Esophagus squamous epithelium (tissue), 5 donors: ENCODE data around the gene UBE2O. TPM values are rescaled to one million over a fixed set of nuclear protein-coding genes. Genes with fewer than 3 reads are reported as not detected.

ENCODE experiments used
- DNase-seq: peaks from one replicate; lab custom pipeline; 2025; lab: John Stamatoyannopoulos, UW
- H3K27ac ChIP-seq, 4 donors: fragments of 200-600 bp; sonication (generic); one replicate each; pipeline ENCODE4 v1.5.1; 2016 to 2019; ENCODE audit warnings: mild to moderate bottlenecking in 1 of 4
- H3K27me3 ChIP-seq, 4 donors: fragments of 200-600 bp; sonication (generic); 1 replicate in 3 of 4; 2 replicates in 1 of 4; pipeline versions ENCODE4 v1.5.1 to v1.6.0; 2017 to 2021; ENCODE audit warnings: antibody characterized with exemption in 1 of 4
- H3K36me3 ChIP-seq, 3 donors: fragments of 200-600 bp; sonication (generic); one replicate each; pipeline ENCODE4 v1.5.1; 2016 to 2019
- H3K4me1 ChIP-seq, 3 donors: fragments of 200-600 bp; sonication (generic); one replicate each; pipeline ENCODE4 v1.5.1; 2017 to 2019
- H3K4me3 ChIP-seq, 4 donors: fragments of 200-600 bp; sonication (generic); 1 replicate in 3 of 4; 2 replicates in 1 of 4; pipeline ENCODE4 v1.5.1; 2016 to 2019; ENCODE audit warnings: mild to moderate bottlenecking in 2 of 4, moderate library complexity in 1 of 4
- H3K9me3 ChIP-seq, 3 donors: fragments of 200-600 bp; sonication (generic); one replicate each; pipeline ENCODE4 v1.5.1; 2016 to 2019
- CTCF ChIP-seq, 6 experiments: fragments of 450-650 bp in 4 of 6; fragments of 200-600 bp in 2 of 6; sonication (generic) in 2 of 6; IDR thresholded peaks; one replicate each; pipeline ENCODE4 v1.5.1; 2016 to 2019; ENCODE audit warnings: antibody characterized with exemption in 6 of 6, mild to moderate bottlenecking in 4 of 6, moderate library complexity in 4 of 6
- POLR2A ChIP-seq, 4 donors: fragments of 450-650 bp; IDR thresholded peaks; one replicate each; pipeline ENCODE4 v1.6.1; 2017; ENCODE audit warnings: antibody characterized with exemption in 4 of 4, mild to moderate bottlenecking in 4 of 4, moderate library complexity in 3 of 4
- WGBS, 2 donors: methylation state at CpG; one replicate each; pipeline ENCODE4 v1.1.5; 2018; 5-methylcytosine and 5-hydroxymethylcytosine counted together
- intact Hi-C: fragments of 100-400 bp; cut with DNase I; formaldehyde crosslinking; loops from one replicate; pipeline ENCODE4 v1.15.0; 2022
- total RNA-seq, 4 donors: library from RNA; depleted of rRNA; stranded (reverse); fragments of >200 nt; gene quantifications; one replicate each; pipeline ENCODE4 v1.1.0, GENCODE V29; 2016
- donor health status: DM: yes; HTN: yes; CAD: no.

The UBE2O gene
- total RNA-seq, 4 donors from 2014 or later, result 11.9 to 19.8 (median 16.3) TPM

- intact Hi-C loops, result no loop called here
- 1% methylated on average over 28 of the region's 118 CpGs; no CpG with 5 or more reads in 1 of the 2 donors for WGBS, 2 donors
- peaks cover 0 to 19% (median 0%) of the 10 kb centered on the region in 4 donors for H3K27me3 ChIP-seq
- TF ChIP-seq CTCF (IDR thresholded peaks at IDR 0.05), result no peak
- peak in 2 of 4 donors; percentile 44 to 63 for TF ChIP-seq POLR2A (IDR thresholded peaks at IDR 0.05)
- peaks cover 23 to 58% (median 28%) of the 10 kb centered on the region in 3 donors for H3K4me1 ChIP-seq
- H3K27ac ChIP-seq, result peak within 1 kb of the TSS; percentile 84 to 92 (median 88)
- H3K9me3 ChIP-seq, result no peaks in the 10 kb centered on the region
- peak within 1 kb of the TSS; percentile 60 to 87 (median 66) for H3K4me3 ChIP-seq
- H3K36me3 ChIP-seq, result peaks cover 0 to 22% (median 0%) of the 10 kb centered on the region in 3 donors
- no peak for DNase-seq
Measured at GRCh38 chr17:76384222-76384986, 68.5 kb downstream of the UBE2O start, which contains the start of gene SPHK1. SPHK1 (plus strand) TSS chr17:76384609; CDS start chr17:76385645, 1,036 bp downstream.

- peak overlapping the region; percentile 84 to 92 (median 88) for H3K27ac ChIP-seq
- intact Hi-C loops, result no loop called here
- 0% methylated on average over 23 to 27 of the region's 65 CpGs for WGBS, 2 donors
- no peaks in the 10 kb centered on the region for H3K9me3 ChIP-seq
- TF ChIP-seq POLR2A (IDR thresholded peaks at IDR 0.05) (no peak), CTCF (IDR thresholded peaks at IDR 0.05) (peak in 3 of 6 experiments; percentile 19 to 32 (median 28))
- no peak for DNase-seq
- H3K36me3 ChIP-seq, result peaks cover 0 to 17% (median 0%) of the 10 kb centered on the region in 3 donors
- peaks cover 0 to 19% (median 0%) of the 10 kb centered on the region in 4 donors for H3K27me3 ChIP-seq
- peak overlapping the region; percentile 60 to 87 (median 66) for H3K4me3 ChIP-seq
- H3K4me1 ChIP-seq, result peaks cover 23 to 58% (median 28%) of the 10 kb centered on the region in 3 donors
Measured at GRCh38 chr17:76383546-76384221, 69.3 kb downstream of the UBE2O start.

- peaks cover 0 to 19% (median 0%) of the 10 kb centered on the region in 4 donors for H3K27me3 ChIP-seq
- peak overlapping the region; percentile 60 to 87 (median 66) for H3K4me3 ChIP-seq
- peak overlapping the region; percentile 84 to 92 (median 88) for H3K27ac ChIP-seq
- intact Hi-C loops, result no loop called here
- H3K36me3 ChIP-seq, result peaks cover 0 to 14% (median 0%) of the 10 kb centered on the region in 3 donors
- WGBS, 2 donors, result 0% methylated on average over 1 of the region's 80 CpGs; no CpG with 5 or more reads in 1 of the 2 donors
- TF ChIP-seq CTCF (IDR thresholded peaks at IDR 0.05), result no peak
- no peak for TF ChIP-seq POLR2A (IDR thresholded peaks at IDR 0.05)
- peaks cover 23 to 58% (median 28%) of the 10 kb centered on the region in 3 donors for H3K4me1 ChIP-seq
- DNase-seq, result no peak
- H3K9me3 ChIP-seq, result no peaks in the 10 kb centered on the region
Measured at GRCh38 chr17:76382803-76383545, 70.0 kb downstream of the UBE2O start.

- peaks cover 23 to 58% (median 28%) of the 10 kb centered on the region in 3 donors for H3K4me1 ChIP-seq
- 6% methylated on average over 9 of the region's 21 CpGs; no CpG with 5 or more reads in 1 of the 2 donors for WGBS, 2 donors
Measured at GRCh38 chr17:76382351-76382802, 70.6 kb downstream of the UBE2O start.

More at GRCh38 chr17:76382351-76382802, 70.6 kb downstream of the UBE2O start:
- TF ChIP-seq POLR2A (IDR thresholded peaks at IDR 0.05) (no peak), CTCF (IDR thresholded peaks at IDR 0.05) (no peak)
- intact Hi-C loops, result no loop called here
- H3K36me3 ChIP-seq, result peaks cover 0 to 9% (median 0%) of the 10 kb centered on the region in 3 donors
- peak overlapping the region; percentile 84 to 92 (median 88) for H3K27ac ChIP-seq
- H3K4me3 ChIP-seq, result peak overlapping the region; percentile 60 to 87 (median 66)
- DNase-seq, result no peak
- peaks cover 0 to 19% (median 0%) of the 10 kb centered on the region in 4 donors for H3K27me3 ChIP-seq
- no peaks in the 10 kb centered on the region for H3K9me3 ChIP-seq
